ENCODE results near the gene RHOT2.

DNA sequence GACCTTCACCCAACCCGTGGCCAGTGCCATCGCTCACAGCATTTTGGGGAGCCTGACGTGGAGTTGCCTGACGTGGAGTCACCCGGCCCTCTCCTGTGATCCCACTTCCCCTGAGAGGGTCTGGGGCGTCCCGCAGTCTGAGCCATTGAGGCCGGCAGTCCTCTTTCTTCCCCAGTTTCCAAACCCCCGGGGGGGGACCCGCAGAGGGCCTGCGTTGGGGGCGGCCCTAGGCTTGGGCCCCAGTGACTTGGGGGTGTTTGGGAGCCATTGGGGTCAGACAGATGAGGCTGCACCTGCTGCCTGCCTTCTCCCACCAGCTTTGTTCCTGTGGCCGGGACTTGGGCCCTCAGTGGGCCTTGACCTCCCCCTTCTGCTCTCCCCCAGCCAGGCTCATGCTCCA, 1.7 kb downstream of the RHOT2 start:
- TF ChIP-seq, protein P1, sequence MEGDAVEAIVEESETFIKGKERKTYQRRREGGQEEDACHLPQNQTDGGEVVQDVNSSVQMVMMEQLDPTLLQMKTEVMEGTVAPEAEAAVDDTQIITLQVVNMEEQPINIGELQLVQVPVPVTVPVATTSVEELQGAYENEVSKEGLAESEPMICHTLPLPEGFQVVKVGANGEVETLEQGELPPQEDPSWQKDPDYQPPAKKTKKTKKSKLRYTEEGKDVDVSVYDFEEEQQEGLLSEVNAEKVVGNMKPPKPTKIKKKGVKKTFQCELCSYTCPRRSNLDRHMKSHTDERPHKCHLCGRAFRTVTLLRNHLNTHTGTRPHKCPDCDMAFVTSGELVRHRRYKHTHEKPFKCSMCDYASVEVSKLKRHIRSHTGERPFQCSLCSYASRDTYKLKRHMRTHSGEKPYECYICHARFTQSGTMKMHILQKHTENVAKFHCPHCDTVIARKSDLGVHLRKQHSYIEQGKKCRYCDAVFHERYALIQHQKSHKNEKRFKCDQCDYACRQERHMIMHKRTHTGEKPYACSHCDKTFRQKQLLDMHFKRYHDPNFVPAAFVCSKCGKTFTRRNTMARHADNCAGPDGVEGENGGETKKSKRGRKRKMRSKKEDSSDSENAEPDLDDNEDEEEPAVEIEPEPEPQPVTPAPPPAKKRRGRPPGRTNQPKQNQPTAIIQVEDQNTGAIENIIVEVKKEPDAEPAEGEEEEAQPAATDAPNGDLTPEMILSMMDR (conservative IDR thresholded peaks at IDR 0.05), result no peak
- no peak for TF ChIP-seq EZH2 (IDR thresholded peaks at IDR 0.05; ENCODE audit: low read depth)

All from PC-9 (cell line).